GM13977 (cell line): ENCODE measurements around the gene FAM221B.

Experiments used
- DNase-seq: peaks from one replicate; pipeline ENCODE4 v3.0.0; 2012; ENCODE audit warnings: low spot score
- CTCF ChIP-seq: IDR thresholded peaks from 2 replicates; pipeline ENCODE4 v1.5.1; 2012; ENCODE audit warnings: mild to moderate bottlenecking, control low read depth; ENCODE audit not compliant: insufficient read depth; ENCODE audit errors: extremely low read depth, missing control alignments
- in situ Hi-C: fragments of 300-500 bp; cut with MboI; formaldehyde crosslinking; loops from one replicate; pipeline ENCODE4 v1.12.0; 2022; ENCODE audit warnings: low sequenced_read_pairs, low pct_unique_long_range_greater_than_20kb, mixed read lengths, inconsistent platforms; ENCODE audit not compliant: unreplicated experiment

The FAM221B gene

DNA sequence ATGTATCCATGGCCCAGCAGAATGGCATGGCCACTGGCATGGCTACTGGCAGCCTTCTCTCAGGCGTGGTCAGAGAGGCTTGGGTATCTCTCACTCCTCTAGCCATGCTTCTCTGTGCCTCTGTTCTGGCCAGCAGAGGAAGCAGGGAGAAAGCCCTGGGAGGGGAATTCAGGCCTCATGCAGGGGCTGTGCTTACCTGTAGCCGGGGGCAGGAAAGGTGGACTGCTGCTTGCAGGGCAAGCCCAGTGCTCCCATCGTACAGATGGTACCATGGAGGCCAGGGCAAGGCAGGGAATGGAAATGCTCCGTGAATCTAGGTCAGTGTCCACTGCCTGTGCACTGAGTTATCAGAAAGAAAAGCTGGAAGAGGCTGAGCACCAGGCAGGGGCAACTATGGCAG, 39.0 kb upstream of the FAM221B start:
- no peak for TF ChIP-seq CTCF
- in situ Hi-C loops: no loop called here
- DNase-seq: no peak

DNA sequence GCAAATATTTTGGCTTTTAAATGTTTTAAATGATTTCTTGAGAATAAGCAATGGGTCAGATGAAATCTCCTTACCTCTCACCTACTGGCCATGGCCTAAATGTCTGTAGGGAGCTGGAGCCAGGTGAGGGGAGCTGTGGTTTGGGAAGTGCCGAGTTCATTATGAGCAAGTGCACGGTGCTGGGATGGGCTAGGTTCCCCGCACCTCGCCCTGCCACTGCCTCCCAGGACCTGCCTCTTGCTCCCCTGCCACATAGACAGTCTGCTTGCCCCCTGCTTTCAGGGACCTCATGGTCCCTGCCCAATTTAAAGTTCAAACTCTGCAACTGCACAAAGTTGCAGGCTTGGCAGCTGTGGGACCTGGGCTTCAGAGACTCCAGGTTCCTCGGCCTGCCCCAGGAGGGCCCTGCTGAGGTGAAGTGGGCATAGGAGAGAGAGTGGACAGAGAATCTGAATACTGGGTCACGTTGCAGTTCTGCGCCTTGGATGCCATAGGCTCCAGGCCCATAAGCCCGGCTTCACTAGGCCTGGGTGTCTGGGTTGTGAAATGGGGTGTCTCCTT, 36.2 kb upstream of the FAM221B start:
- in situ Hi-C loops: no loop called here
- TF ChIP-seq CTCF: no peak
- no peak for DNase-seq

DNA sequence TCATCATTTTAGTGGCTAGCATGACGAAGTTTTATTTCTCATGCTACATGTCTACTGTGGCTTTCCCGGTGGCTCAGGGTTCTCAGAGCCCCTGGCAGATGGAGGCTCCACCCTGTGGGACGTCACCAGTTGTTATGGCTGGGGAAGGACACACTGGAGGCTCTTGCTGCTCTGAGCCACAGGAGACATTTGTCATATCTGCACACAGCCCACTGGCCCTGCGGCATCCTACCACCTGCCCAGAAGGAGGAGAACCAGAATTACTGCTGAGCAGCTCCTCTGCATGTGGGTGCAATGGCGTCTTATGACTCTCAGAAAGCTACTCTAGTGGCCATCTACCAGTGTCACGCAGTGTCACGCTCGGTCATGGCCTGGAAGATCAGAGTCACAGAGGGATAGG, 35.1 kb upstream of the FAM221B start:
- TF ChIP-seq CTCF: no peak
- in situ Hi-C loops: no loop called here
- no peak for DNase-seq

- TF ChIP-seq CTCF: no peak
- DNase-seq: no peak
- in situ Hi-C loops: no loop called here
Observed at GRCh38 chr9:35862328-35862727, 33.8 kb upstream of the FAM221B start.

DNA sequence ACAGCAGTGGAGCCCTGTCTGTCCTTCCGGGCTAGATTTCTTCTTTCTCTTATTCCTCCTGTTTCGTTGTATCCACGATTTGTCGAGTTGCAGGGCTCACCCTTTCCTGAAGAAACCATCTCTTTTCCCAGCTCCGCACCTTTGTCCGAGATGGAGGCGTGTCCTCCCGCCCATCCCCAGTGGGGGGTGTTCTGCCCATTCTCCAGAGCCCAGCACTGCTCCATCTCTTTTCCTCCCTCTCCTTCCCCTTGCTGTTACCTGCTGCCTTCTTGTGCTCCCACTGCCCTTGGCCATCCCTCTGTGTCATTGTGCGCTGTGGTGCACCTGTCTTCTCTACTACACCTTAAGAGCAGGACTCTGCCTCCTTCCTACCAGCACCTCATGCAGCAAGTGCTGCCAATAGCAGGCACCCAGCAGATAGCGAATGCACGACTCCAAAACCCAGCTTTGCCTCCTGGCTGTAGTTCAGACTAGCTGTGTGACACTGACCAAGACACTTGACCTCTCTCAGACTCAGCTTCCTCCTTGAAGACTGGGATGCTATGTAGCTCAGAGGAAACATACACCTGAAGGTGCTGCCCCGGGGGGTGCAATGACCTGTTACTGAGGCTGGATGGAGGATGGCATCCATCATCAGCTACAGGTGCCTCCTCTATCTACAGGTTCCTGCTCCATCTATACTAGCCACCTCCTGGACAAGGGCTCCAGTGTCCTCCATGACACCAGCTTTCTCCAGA, 32.8 kb upstream of the FAM221B start:
- DNase-seq: no peak
- in situ Hi-C loops: no loop called here
- no peak for TF ChIP-seq CTCF

DNA sequence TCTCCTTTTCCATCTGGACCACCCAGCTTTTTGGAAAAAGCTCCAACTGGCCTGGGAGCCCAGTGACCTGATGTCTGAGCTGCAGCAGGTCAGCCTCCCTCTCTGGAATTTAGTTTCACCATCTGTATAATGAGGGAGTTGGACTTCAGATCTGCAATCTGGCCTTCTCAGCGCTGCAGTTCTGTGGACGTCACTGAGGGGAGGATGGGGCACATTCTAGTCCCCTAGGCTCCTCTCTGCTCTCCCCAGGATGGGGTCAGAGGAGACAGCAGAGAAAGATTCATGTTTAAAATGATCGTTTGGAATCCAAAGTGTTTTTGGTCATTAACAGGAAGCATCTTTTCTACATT, 31.4 kb upstream of the FAM221B start:
- no peak for DNase-seq
- no peak for TF ChIP-seq CTCF
- in situ Hi-C loops: no loop called here
